Activated CD4-positive, alpha-beta T cell treated with anti-CD3 and anti-CD28 coated beads, Interleukin-2, amount 50 U/mL, for 24 hours (primary cell): ENCODE results near the gene MEG3.

ENCODE experiments used
- DNase-seq, 2 donors: peaks; one replicate each; pipeline ENCODE4 v3.0.0-alpha.2; 2020; ENCODE audit warnings: low read depth in 1 of 2, low spot score in 1 of 2

Gene MEG3

GRCh38 chr14:100864206-100864605, 38.3 kb downstream of the MEG3 start:
- no peak for DNase-seq

- no peak for DNase-seq
These were observed 39.2 kb downstream of the MEG3 start for GRCh38 chr14:100864960-100865681.

- DNase-seq = no peak
These were observed 40.0 kb downstream of the MEG3 start for GRCh38 chr14:100865682-100866591.

GRCh38 chr14:100866666-100867630, 41.0 kb downstream of the MEG3 start:
- DNase-seq = no peak

- no peak for DNase-seq
These were observed 41.9 kb downstream of the MEG3 start for GRCh38 chr14:100867631-100868315.

GRCh38 chr14:100868621-100869370, 42.9 kb downstream of the MEG3 start:
- DNase-seq = no peak

GRCh38 chr14:100871234-100872186, 45.6 kb downstream of the MEG3 start:
- DNase-seq = no peak

- DNase-seq = no peak
These were observed 46.6 kb downstream of the MEG3 start for GRCh38 chr14:100872259-100873095.

GRCh38 chr14:100873096-100873482, 47.2 kb downstream of the MEG3 start:
- DNase-seq = no peak

- DNase-seq = no peak
These were observed 48.1 kb downstream of the MEG3 start for GRCh38 chr14:100874051-100874410.

- no peak for DNase-seq
These were observed 48.6 kb downstream of the MEG3 start for GRCh38 chr14:100874411-100875091.

- DNase-seq = no peak
These were observed 49.2 kb downstream of the MEG3 start for GRCh38 chr14:100875126-100875525.

GRCh38 chr14:100875861-100876590, 50.1 kb downstream of the MEG3 start:
- no peak for DNase-seq

- DNase-seq = no peak
These were observed 52.6 kb downstream of the MEG3 start for GRCh38 chr14:100878271-100879146.

- DNase-seq = no peak
These were observed 53.3 kb downstream of the MEG3 start for GRCh38 chr14:100879194-100879593.

GRCh38 chr14:100879782-100880181, 53.9 kb downstream of the MEG3 start:
- no peak for DNase-seq
